Measurements from ENCODE around the gene NMD3. TPM values are rescaled to one million over a fixed set of nuclear protein-coding genes. Genes with fewer than 3 reads are reported as not detected.

NMD3 gene
- total RNA-seq, 4 donors from 2014 or later, result 35.0 to 54.4 (median 39.1) TPM

DNA sequence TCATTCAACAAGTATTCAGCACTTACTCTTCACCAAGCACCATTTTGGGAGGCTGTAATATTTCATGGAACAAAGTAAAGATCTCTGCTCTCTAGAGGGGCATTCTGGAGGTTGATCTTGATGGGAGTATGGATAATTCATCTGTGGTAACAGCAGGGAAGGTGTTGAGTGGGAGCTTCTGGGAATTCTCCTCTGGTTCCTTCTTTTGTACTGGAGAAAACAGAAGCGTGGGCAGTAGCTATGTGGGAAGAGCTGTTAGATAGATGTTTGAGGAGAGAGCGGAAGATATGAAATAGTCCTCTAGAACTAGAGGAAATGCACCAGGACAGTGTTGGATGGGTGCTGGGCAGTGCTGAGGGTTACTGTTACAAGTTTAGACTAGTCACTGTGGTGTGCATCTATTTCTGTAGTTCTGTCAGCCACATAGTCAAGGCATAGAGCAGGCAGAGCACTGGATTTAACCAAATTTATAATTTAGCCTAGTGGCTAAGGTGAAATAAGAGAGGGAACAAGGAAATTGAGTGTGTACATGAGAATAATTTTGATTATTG is 9.6 kb downstream of the NMD3 start:
- Histone ChIP-seq H3K27me3 (no peaks in the 10 kb centered on the region), H3K4me1 (no peaks in the 10 kb centered on the region), H3K27ac (no peak overlapping the region), H3K36me3 (peaks cover 27 to 31% of the 10 kb centered on the region in 2 donors), H3K9me3 (no peaks in the 10 kb centered on the region), H3K4me3 (replicated peaks in 1 of 3) (no peak overlapping the region)
- TF ChIP-seq, protein P1, sequence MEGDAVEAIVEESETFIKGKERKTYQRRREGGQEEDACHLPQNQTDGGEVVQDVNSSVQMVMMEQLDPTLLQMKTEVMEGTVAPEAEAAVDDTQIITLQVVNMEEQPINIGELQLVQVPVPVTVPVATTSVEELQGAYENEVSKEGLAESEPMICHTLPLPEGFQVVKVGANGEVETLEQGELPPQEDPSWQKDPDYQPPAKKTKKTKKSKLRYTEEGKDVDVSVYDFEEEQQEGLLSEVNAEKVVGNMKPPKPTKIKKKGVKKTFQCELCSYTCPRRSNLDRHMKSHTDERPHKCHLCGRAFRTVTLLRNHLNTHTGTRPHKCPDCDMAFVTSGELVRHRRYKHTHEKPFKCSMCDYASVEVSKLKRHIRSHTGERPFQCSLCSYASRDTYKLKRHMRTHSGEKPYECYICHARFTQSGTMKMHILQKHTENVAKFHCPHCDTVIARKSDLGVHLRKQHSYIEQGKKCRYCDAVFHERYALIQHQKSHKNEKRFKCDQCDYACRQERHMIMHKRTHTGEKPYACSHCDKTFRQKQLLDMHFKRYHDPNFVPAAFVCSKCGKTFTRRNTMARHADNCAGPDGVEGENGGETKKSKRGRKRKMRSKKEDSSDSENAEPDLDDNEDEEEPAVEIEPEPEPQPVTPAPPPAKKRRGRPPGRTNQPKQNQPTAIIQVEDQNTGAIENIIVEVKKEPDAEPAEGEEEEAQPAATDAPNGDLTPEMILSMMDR (IDR thresholded peaks at IDR 0.05), result no peak
- no peak for TF ChIP-seq POLR2A (IDR thresholded peaks at IDR 0.05)
- intact Hi-C loops (cut with DNase I), result no loop called here
- 97 to 99% methylated on average over 2 of the region's 2 CpGs for WGBS, 2 donors
- no peak for DNase-seq

DNA sequence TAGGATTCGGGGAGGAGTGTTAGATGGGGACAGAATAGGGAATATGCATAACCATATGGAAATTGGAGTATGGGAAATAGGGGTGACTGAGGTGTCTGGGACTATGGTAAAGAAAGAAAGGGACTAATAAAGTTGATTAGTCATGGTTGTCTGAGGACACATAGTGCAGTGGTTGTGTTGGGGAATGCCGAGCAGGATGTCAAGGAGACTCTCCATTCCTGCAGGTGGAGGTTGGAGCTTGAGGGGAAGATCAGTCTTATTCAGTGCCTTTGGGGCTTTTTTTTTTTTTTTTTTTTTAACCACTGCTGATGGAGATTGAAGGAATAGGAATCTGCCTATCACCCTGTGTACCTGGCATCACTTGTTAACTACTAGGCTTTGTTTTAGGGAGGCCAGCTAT is 10.8 kb downstream of the NMD3 start:
- DNase-seq, result no peak
- H3K27ac ChIP-seq, result no peak overlapping the region
- H3K9me3 ChIP-seq, result no peaks in the 10 kb centered on the region
- H3K27me3 ChIP-seq, result no peaks in the 10 kb centered on the region
- WGBS, 2 donors, result 93 to 97% methylated on average over 2 of the region's 2 CpGs
- no peak overlapping the region for H3K4me3 ChIP-seq (replicated peaks in 1 of 3)
- TF ChIP-seq, protein P1 (IDR thresholded peaks at IDR 0.05), result no peak
- no peak for TF ChIP-seq POLR2A (IDR thresholded peaks at IDR 0.05)
- peaks cover 22 to 36% of the 10 kb centered on the region in 2 donors for H3K36me3 ChIP-seq
- intact Hi-C loops (cut with DNase I), result no loop called here
- H3K4me1 ChIP-seq, result no peaks in the 10 kb centered on the region

DNA sequence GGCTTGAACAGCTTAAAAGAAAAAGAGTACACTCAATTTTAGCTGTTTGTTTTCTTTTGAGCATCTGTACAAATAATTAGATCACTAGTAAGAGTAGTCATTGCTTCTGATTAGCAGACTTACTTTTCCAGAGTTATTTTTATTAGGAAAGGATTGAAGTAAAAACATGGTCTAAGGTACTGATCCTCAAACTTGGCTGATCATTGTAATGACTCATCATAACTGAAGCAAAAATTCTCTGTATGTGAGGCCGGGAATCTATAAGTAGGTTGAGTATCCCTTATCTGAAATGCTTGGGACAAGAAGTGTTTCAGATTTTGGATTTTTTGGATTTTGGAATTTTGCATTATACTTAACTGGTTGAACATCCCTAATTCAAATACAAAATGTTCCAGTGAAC is 12.4 kb downstream of the NMD3 start:
- Histone ChIP-seq H3K27ac (no peak overlapping the region), H3K27me3 (no peaks in the 10 kb centered on the region), H3K36me3 (peaks cover 22 to 30% of the 10 kb centered on the region in 2 donors), H3K4me1 (no peaks in the 10 kb centered on the region), H3K9me3 (no peaks in the 10 kb centered on the region), H3K4me3 (replicated peaks in 1 of 3) (no peak overlapping the region)
- no peak for DNase-seq
- intact Hi-C loops (cut with DNase I), result no loop called here
- WGBS, 2 donors, result 90 to 97% methylated on average over 1 of the region's 1 CpG
- TF ChIP-seq, protein P1 (IDR thresholded peaks at IDR 0.05), result no peak
- TF ChIP-seq POLR2A (IDR thresholded peaks at IDR 0.05), result no peak

DNA sequence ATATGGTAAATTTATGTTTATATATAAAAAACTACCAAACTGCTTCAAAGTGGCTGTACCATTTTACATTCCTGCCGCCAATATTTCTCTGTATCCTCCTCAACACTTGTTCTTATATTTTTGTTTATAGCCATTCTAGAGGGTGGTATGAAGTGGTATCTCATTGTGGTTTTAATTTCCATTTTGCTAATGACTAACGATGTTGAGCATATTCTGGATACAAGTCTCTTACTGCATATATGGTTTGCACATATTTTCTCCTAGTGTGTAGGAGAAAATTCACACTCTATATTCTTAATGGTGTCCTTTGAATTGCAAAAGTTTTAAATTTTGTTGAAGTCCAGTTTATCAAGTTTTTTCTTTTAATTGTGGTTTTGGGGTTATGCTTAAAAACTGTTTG is 15.1 kb downstream of the NMD3 start:
- TF ChIP-seq, protein P1 (IDR thresholded peaks at IDR 0.05), result no peak
- no peak for TF ChIP-seq POLR2A (IDR thresholded peaks at IDR 0.05)
- H3K27me3 ChIP-seq, result no peaks in the 10 kb centered on the region
- H3K4me1 ChIP-seq, result no peaks in the 10 kb centered on the region
- H3K4me3 ChIP-seq (replicated peaks in 1 of 3), result no peak overlapping the region
- H3K36me3 ChIP-seq, result peaks cover 30 to 32% of the 10 kb centered on the region in 2 donors
- H3K9me3 ChIP-seq, result no peaks in the 10 kb centered on the region
- intact Hi-C loops (cut with DNase I), result no loop called here
- no peak for DNase-seq
- no peak overlapping the region for H3K27ac ChIP-seq
- WGBS, 2 donors, result 94 to 96% methylated on average over 2 of the region's 2 CpGs

DNA sequence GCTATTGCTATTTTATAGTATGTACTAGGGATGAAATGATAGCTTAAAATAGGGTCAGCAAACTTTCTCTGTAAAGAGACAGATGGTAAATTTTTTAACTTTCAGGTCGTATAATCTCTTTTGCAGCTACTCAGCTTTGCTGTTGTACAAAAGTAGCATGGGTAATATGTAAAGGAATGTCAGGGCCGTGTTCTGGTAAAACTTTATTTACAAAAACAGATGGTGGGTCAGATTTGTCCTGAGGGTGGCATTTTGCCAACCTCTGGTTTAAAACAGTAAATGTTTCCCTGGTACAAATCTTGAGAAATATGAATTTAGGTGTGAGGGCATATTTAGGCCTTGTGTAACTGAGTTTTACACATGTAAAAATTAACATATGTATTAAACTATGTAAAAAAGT is 18.6 kb downstream of the NMD3 start:
- DNase-seq, result no peak
- Histone ChIP-seq H3K9me3 (no peaks in the 10 kb centered on the region), H3K27me3 (no peaks in the 10 kb centered on the region), H3K27ac (no peak overlapping the region), H3K36me3 (peaks cover 24 to 41% of the 10 kb centered on the region in 2 donors), H3K4me1 (no peaks in the 10 kb centered on the region), H3K4me3 (replicated peaks in 1 of 3) (no peak overlapping the region)
- intact Hi-C loops (cut with DNase I), result no loop called here
- TF ChIP-seq POLR2A (IDR thresholded peaks at IDR 0.05), result no peak
- TF ChIP-seq, protein P1 (IDR thresholded peaks at IDR 0.05), result no peak
- WGBS, 2 donors, result 86 to 87% methylated on average over 2 of the region's 2 CpGs
